NCI-H2171 (cell line): ENCODE data around the gene C3.
"Not testable (repeated sequence)": the region's sequence is repeated elsewhere in the genome, so short reads cannot be mapped to it uniquely, and the experiment has no call there.

Experiments used
- DNase-seq: peaks from one replicate; lab custom pipeline; 2025; lab: John Stamatoyannopoulos, UW

C3 gene

DNA sequence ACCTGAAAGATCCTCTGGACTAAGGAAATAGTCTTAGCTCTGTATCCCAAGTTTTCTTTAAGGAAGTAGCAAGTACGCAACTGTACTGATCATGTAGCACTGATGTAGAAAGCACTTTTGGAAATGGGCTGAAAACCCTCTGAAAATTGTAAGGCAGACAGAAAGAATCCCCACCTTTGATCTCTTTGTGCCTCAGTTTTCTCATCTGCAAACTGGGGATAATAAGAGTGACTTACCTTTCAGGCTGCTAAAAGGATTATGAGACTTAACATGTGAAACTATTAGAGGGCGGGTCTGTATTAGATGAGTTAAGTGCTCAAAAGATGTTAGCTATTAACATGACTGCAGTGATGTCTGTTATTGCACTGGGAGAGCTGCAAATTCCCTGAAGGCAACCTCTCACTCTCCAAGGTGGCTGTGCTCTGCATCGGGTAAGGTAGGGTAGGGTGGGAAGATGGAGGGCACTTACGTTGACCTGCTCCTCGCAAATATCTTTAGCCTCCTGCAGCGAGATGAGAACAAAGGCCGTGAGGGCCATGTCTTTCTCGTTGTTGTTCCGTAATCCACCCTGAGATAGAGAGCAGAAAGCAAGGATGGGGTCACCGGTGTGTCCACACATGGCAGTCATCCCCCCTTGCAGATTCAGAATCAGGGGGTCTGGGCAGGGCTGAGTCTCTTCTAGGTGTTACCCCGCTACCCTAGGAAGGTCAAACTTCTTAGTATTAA, 30.1 kb downstream of the C3 start:
- DNase-seq, result no peak

DNA sequence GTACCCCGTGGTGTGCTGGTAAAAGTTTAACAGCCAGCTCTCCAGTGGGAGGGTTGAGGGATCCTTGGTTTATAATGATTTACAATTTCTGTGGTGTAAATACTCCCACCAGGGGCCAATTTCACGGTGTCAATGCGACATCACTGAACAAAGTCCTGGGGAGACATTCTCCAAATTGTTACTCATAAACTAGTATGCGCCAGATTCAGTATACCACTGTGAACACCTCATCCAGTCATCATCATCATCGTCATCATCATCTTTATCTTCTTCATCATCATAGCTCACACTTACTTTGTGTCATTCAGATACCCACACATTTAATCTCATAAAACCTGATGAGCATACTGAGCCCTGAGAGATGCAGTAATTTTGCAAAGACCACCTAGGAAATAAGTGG, 33.3 kb downstream of the C3 start:
- DNase-seq, result no peak

DNA sequence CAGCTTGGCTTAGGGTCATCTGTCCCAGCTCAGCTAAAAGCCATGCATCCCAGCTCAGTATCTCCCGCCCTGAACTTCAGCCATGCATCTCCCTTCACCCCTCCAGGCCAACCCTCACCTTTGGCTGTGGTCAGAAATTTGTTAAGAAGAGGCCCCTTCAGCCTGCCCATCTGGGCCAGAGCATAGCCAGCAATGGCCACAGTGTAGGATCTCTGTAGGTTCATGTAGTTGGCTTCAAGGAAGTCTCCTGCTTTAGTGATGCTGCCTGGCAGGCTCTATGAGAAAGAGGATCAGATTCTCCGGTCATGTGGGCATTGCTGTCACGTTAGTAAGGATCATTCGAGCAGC, 33.8 kb downstream of the C3 start:
- DNase-seq, result no peak

DNA sequence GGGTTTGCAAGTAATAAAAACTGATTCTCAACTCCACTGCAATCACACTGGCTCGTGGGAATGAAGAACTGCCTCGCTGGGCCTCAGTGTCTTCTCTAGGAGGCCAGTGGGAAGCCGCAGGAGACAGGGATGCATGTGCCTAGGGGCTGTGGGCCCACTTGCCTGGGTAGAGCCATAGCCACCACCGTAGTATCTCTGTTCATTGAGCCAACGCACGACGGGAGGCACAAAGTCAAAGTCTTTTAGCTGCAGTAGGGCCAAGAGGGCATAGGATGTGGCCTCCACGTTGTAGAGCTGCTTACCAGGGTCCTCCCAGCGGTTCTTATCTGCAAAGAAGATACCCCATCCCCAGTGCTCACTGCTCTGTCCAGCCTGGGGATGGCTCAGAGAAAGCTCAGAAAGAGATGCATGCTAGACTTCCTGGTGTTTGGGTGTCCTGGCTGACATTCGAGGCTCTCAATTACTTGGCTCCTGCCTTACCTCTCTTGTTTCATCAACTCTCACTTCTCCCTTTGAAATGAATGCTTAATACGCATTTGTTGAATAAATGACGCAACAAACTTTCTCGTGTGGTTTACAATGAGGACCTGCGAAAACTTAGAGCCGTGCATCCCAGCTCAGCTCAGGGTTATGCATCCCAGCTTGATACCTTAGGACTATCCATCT, 34.4 kb downstream of the C3 start:
- DNase-seq, result no peak

DNA sequence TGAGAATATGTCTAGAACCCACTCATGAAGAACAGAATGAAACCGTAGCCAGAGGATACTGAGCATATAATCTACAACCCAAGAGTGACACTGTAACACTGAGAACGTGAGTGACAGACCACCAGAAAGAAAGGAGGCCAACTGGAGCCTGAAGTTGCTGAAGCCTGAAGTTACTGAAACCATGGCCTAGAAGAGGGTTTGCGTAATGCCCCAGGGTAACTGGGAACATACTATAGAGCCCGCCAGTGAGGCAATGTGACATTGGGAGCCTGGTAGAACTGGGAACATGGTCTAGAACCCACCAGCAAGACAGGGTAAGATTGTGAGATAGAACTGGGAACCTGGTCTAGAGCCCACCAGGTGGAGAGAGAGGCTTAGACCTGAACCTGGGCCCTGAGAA, 35.0 kb downstream of the C3 start:
- DNase-seq, result no peak

DNA sequence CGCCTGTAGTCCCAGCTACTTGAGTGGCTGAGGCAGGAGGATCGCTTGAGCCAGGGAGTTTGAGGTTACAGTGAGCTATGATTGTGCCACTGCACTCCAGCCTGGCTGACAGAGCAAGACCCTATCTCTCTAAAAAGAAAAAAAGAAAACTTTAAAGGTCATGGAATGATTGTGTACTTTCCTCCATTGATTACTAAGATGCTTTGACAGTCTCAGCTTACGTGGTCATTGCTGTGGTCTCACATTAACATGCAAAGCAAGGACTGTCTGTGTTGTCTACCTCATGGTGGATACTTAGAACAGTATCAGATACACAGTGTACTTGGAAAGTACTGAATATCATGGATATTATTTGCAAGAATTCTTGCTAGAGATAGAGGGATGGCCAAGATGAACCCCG, 36.5 kb downstream of the C3 start:
- no peak for DNase-seq

DNA sequence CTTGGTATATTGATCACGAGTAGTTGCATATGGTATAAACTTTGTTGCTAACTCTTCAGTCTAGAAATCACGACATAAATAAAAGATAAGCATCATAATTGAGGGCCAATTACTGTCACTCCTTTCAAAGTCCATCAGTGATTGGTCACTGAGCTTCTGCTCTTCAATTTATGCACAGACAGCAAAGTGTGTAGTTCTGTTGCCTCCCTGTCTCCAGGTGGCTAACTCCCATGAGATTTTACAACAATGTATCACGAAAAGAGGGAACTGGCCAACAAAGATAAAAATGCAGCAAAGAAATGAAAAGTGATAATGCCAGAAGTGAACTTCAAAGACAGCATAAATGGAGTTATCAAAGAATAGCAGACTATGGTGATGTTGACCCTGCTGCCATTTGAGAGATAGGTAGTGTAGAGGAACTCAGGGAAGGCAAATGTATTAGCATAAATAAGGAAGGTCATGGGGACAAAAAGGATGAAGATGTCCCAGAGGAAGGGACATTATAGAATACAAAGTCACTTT, 37.8 kb downstream of the C3 start:
- no peak for DNase-seq

DNA sequence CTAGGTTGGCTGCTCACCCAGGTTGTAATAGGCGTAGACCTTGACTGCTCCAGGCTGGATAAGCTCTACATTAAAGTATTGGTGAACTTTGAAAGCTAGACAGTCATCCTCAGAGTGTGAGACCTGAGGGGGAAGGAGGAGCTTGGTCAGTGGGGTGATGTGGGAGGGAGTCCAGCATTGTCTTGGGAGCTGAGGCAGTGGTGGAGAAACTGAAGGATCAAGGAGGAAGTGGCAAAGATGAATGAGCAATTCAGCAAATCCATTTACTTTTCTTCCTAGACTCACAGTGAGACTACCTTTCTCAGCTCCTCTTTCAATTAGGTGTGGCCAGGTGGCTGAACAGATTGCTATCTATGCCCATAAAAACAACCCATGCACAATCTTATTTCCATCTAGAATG, 40.3 kb downstream of the C3 start:
- peak; percentile 7 for DNase-seq

DNA sequence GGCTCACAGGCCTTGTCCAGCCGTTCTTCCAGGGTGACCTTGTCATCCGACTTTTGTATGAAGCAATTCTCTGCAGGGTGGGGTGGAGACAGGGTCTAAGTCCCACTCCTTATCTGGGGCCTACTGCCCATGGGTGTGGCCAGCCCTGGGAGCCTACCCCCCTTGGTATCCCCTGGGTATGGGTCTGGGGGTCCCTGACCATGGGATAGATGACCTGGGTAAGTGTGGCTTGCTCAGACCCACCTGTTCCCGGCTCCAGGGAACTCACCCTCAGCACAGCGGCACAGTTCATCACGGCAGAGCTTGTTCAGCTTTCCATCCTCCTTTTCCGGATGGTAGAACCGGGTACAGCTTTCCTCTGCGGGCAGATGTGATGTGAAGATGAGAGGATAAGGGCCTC, 41.3 kb downstream of the C3 start:
- no peak for DNase-seq

DNA sequence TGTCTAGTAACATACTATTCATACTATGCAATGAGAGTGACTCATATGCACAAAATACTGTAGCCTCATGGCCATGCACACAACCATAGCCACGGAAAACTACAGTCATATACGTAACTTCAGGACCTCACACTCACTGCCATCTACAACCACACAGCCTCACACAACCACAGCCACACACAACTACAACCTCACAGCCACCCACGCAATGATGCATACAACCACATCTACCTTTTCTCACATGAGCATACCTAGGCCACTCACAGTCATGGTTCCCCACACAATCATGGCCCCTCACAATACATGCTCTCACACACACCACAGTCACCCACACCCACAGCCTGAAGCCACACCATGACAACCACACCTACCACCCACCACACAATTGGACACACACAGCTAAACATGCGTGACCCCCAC, 41.8 kb downstream of the C3 start:
- no peak for DNase-seq

DNA sequence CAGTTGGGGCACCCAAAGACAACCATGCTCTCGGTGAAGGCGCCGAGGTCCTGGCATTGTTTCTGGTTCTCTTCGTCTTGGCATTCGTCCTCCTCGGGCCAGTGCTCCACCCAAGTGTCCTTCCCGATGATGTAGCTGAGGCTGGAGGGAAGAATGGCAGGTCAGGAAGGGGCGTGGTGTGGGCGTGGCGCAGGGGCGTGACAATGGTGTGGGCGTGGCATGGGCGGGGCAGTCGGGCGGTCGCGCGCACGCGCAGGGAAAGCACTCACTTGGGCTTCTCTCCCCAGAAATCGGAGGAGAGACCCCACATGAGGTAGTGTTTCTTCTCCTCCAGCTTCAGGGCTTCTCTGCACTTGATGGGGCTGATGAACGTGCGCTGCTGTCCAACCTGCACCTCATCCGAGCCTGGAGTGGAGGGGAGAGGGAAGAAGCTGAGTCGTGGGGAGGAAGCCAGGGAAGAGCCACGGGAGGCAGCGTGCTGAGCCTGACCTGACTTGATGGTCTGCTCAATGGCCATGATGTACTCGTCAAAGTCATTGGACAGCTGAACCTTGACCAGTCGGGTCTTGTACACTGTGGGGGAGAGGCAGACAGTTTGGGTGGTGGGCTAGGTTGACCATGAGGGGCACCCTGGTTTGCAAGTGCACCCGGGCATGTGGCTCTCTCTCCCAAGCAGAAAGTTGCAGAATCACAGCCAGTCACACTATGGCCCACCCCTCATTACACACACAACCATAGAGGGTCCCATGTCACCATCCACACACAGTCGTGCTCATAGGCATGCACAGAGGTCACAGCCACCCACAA, 42.4 kb downstream of the C3 start:
- no peak for DNase-seq

DNA sequence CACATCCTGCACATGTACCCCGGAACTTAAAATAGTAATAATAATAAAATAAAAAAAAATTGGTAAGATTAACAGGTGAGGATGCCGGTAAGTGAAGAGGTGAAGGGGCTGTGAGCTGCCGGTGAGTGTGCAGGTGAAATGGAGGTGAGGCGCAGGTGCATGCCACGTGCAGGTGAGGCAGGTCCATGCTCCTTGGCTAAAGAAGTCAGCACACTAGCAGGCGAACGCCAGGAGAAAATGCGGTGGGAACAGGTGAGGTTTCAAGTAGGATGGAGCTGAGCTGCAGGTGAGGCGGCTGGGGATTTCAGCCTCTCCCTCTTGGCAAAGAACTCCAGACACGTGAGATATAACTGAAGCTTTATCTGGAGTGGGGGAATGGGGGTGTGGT, 43.0 kb downstream of the C3 start:
- DNase-seq, result no peak

DNA sequence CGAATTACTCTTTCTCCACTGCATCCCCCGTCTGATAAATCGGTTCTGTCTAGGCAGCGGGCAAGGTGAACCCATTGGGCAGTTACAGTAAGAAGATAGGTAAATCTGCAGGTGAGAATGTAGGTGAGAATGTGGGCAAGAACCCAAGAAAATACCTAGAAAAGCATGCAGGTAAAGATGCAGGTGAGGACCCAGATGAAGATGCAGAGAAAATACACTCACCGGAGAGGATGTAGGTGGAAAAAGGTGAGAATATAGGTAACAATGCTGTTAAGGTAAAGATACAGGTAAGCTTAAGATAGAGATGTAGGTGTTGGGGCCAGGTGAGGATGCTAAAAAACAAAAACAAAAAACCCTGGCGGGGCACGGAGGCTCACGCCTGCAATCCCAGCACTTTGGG, 44.2 kb downstream of the C3 start:
- no peak for DNase-seq

DNA sequence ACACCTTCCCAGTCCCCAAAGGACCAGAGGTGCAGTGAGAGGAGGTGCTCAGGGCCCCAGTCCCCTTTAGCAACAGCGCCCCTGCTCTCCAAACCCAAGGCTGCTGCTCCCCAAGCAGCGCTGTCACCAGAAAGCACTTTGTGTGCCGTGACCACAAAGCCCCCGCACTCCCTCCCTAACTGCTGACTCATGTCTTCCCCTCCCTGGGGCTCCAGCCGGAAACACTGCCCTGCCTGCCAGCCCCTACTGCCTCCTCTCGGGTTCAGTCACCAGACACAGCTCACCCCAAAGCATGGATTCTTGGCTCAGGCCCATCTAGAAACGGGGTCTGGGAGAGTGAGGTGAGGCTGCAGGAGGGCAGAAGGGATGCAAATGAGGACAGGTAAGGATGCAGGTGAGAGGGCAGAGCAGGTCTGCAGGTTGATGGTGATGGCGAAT, 45.6 kb downstream of the C3 start:
- DNase-seq, result no peak

DNA sequence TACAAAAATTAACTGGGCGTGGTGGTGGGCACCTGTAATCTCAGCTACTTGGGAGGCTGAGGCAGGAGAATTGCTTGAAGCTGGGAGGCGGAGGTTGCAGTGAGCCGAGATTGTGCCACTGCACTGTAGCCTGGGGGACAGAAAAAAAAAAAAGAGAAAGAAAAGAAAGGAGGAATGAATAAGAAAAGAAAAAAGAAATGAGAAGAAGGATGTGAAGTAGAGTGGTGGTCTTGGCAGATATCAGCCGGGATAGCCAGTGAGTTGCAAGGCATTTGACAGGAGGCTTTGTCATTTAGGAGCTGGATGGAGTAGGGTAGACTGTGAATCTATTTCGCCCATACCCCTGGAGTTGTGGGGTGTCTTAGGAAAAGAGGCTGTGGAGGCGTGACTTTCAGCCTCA, 46.0 kb downstream of the C3 start:
- not testable (repeated sequence) for DNase-seq

DNA sequence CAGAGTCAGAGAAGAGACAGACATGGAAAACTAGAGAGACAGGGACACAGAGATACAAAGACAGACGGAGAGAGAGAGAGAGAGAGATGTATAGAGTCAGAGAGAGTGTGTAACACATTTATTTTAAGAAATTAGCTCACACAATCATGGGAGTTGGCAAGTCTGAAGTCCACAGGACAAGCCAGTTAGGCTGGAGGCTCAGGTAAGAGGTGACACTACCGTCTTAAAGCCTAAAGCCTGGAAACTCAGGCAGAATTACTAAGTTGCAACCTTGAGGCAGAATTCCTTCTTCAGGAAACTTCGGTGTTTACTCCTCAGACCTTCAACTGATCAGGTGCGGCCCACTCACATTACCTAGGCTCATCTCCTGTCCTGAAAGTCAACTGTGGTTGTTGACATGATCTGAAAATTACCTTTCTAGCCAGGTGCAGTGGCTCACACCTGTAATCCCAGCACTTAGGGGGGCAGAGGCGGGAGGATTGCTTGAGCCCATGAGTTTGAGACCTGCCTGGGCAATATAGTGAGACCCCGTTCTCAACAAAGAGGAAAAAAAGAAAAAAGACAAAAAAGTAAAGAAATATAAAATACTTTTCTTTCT, 47.7 kb downstream of the C3 start:
- no peak for DNase-seq

DNA sequence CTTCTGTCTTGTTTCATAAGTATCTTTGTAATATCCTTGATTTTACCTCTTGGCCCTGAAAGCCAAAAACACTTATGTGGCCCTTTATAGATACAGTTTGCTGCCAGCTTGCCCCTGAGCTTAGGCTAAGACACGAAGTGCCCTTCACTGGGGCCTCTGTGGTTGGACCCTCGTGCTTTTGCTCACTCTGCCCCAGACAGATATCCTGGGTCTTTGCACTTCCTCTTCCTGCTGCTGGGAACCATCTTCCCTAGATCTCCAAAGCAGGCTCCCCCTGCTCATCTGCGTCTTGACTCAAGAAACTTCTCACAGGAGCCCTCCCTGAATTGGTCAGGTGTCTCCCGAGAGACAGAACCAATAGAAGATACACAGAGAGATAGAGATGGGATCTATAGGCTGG, 48.5 kb downstream of the C3 start:
- no peak for DNase-seq

DNA sequence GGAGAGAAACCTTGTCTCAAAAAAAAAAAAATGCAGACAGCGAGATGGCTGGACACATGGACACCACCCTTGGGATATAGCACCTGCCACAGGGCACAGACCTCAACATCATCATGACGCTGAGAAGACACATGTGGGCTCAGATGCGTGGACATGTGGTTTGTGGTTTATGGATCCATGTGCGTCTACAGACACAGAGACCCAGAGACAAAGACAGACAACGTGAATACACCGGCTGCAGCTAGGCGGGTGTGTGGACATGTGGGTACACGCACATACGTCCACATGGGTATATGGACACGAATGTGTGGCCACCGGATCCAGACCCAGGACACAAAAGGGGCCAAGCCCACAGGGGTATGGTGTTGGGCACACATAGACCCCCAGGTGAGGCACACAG, 51.8 kb downstream of the C3 start:
- no peak for DNase-seq

DNA sequence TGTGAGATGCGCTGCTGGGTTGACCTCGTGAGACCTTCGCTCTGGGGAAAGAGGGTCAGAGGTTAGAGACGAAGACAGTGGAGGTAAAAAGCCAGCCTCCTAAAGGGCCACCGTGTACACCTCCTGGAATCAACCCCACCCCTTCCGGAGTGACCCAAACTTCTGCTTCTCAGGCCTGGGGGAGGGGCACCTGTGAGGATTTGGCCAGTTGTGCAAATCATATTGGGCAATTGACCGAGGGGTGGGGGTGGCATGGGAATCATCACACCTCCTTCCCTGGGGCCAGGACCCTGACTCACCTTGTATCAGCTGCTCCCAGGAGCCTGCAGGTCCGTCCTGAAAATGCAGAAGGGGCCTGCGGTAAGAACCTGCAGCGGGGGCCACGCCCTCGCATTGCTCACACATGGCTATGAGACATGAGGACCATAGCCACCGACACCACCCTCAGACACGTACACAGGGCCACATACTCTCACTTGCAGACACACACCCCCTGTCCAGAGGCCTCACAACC, 53.3 kb downstream of the C3 start:
- DNase-seq, result no peak

DNA sequence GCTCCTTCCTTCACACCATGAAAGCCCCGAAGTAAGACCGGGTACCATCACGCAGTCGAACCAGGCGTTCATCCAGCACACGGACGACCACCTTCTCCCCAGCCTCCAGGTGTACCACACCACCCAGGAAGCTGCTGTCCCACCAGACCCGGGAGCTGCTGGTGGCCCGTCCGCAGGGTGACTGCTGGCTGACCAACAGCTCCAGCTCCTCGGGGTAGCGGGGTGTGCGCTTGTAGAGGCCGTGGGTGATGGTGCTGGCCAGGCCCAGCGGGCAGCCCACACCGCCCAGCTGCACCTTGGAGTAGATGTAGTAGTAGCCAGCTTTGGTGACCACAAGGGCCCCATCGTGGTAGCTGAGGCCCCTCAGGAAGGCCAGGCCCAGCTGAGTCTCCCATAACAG, 55.5 kb downstream of the C3 start:
- no peak for DNase-seq

DNA sequence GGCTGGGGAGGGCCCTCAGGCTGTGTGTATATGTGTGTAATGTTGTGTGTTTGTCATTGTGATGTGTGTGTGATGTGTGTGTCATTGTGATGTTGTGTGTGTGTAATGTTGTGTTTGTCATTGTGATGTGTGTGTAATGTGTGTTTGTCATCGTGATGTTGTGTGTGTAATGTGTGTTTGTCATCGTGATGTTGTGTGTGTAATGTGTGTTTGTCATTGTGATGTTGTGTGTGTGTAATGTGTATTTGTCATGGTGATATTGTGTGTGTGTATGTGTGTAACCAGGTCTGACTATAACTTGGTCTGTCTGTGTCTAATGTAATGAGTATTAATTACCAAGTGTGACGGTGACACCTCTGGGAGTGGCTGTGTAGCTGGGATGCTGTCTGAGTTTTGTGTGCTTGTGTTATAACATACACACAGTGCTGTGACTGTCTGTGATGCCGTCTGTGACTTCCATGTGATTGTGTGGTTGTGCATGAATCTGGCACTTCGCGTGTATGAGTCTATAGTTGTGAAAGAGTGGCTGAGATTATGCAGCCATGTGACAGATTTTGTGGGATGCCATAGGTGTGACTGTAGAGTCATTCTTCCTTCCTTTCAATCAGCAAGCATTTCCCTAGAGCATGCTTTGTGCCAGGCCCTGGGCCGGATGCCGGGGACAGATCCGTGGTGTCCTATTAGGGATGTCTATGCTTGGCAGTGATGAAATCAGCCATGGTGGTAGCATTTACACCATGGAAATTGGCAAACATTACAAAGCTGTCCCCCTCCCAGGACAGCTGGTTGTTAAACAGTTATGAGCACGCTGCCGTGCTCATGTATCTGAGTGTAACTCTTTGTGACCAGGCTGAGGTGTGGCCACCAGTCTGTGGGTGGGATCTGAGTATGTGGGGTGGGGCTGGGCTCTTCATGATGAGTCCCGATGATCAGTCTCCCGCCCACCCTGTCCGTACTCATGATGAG, 56.9 kb downstream of the C3 start:
- no peak for DNase-seq
